Hypothalamus (tissue), 51 donors: ENCODE results near the gene WDFY3.
"Not testable (repeated sequence)": the region's sequence is repeated elsewhere in the genome, so short reads cannot be mapped to it uniquely, and the experiment has no call there.

Experiments used
- DNase-seq, 51 donors: peaks; one replicate each; lab custom pipeline; 2025; lab: John Stamatoyannopoulos, UW

WDFY3 gene

DNA sequence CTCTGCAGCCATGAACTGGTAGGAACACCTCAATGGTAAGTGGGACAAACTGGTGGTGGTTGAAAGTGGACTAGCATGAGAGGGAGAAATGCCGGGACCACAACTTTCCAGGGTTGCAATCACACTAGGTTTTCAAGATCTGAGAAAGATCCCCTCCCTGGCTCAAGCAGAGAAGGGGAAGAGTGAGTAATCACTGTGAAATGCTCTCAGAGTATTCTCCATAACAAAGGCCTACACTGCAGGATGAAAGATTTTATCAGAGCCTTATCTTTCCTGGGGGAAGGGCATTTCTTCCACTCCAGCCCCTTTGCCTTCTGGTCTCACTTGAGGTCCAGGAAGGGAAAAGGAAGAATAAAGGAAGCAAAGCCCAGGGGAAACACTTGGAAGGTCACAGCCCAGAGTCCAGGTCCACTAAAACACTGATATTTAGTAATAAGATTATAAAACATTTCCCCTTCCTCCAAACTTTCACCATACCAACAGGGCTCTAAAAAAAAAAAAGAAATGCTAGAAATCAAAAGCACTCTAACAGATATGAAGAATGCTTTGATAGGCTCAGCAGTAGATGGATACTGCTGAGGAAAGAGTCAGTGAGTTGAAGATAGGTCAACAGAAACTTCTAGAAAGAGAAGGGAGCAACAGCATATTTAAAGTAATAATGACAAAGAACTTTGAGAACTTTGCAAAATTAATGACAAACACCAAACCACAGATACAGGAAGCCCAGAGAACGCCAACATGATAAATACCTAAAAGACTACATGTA is 95.9 kb downstream of the WDFY3 start:
- no peak for DNase-seq

DNA sequence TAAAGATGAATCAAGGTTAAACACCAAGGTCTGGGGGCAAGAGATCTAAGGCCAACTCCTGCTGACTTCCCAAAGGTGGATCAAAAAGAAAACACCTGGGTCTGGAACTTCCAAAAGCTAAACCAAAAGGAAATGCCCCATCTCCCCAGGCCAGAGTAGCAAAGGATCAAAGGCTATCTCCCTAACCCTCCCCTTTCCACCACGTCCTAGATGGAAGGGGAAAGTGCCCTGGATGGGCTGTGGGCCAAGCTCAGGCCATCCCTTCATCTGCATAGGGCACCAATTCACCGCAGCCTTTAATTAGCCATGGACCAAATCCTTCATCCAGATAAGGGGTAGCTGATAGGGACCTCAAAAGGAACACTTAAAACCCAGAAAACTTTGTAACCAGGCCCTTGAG is 100.2 kb downstream of the WDFY3 start:
- no peak for DNase-seq

- no peak for DNase-seq
Measured at GRCh38 chr4:84865600-84865999, 100.9 kb downstream of the WDFY3 start.

DNA sequence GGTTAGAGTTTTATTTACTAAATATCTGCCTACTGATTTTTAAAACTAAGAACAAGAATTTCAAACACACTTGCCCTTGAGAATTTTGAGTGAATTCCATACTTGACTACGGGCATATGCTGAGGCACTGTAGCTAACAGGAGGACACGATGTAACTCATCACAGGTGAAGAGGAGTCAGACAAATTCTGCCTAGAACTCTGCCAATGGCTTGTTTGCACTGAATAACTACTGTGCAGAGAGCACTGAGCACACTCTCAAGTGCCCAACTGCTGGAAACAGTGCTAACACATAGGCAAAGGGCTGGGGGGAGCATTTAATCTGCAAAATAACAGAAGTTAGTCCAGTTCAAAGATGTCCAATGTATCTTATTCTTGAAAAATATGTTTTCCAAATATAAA is 104.4 kb downstream of the WDFY3 start:
- DNase-seq = no peak

GRCh38 chr4:84857296-84857695 is 109.2 kb downstream of the WDFY3 start:
- DNase-seq = no peak

DNA sequence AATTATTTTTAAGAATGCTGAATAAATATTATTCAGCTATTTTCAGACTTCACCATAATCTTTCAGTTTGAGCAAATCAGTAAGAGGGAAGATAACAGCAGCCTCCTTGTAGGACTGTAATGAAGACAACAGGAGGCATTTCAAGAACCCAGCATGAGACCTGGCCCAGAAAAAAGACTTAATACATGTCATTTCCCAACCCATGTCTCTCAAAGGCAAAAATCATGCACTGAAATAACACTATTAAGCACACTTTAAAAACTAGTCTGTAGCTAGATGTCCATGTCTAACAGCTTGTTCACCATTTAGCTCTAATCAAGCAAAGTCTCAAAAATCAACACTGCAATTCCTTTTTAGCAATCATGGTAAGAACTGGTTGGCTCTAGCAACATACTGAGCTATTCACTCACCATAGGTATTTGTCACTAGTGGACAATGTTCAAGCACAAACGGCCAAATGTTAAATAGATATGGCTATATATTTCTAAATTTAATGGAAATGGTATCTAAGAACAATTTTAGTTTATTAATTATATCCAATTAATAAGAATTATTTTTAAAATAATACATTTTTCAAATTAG is 109.9 kb downstream of the WDFY3 start:
- peak in 1 of 51 donors; percentile 5 for DNase-seq

DNA sequence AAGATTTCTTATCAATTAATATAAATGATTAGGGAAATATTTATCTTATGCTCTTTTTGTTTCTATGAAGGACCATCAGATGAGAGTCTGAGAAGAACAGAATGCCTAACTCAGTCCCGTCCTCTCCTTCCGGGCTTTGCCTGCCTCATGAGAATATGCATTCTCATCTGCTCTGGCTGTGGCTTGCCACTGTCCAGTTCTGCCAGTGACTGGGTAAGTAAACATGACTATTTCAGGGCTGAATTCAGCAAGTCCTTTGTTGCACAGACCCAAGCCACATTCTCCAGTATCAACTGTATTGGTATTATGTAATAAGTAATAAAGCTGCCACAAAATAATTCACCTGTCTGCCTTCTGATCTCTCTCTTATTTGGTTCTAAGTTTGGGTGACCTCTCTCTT is 110.7 kb downstream of the WDFY3 start:
- DNase-seq = peak in 32 of 51 donors; percentile 1 to 76 (median 28)

- peak in 10 of 51 donors; percentile 1 to 46 (median 16) for DNase-seq
Measured at GRCh38 chr4:84852081-84852480, 114.4 kb downstream of the WDFY3 start.

DNA sequence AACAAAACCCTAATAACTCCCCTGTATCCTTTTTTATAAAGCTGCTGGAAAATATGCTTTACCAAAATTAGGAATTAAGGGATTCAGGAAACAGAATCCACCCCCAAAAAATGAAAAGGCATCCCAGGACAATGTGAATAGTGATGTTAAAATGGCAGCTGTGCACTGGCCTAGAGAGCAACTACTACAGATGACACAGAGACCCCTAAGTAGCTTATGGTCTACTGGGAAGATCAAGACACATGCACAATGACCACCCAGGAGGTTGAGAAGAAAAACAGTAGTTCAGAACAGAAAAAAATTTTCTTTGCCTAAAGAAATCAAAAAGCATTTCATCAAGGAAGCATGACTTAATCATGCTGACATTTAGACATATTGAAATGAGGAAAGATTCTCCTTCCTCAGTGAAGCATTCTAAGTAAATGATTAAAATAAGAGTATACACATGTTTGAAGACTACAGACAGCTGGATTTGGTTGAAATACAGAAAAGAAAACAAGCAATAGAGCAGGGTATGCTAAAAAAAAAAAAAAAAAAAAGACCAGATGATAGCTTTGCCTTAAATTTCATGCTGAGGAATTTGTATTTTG is 117.3 kb downstream of the WDFY3 start:
- no peak for DNase-seq

- DNase-seq = no peak
Measured at GRCh38 chr4:84848432-84848831, 118.1 kb downstream of the WDFY3 start.

- DNase-seq = no peak
Measured at GRCh38 chr4:84847978-84848377, 118.5 kb downstream of the WDFY3 start.

DNA sequence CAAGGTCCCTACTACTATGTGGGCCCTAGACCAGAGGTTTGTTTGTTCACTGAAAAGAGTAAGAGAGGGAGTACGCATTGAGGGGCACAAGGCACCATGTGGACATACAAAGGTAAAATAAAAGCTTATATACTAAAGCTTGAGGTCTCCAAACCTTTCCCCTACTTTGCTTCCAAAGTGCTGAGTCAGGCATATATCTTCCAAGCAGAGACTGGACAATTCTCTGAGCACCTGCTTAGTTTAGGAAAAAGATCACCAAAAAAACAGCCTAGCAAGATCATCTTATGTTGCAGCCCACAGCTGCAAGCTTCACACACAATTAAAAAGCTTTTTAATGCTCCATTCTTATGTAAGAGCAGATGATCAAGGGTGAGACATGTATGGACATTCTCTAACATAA is 119.5 kb downstream of the WDFY3 start:
- no peak for DNase-seq

DNA sequence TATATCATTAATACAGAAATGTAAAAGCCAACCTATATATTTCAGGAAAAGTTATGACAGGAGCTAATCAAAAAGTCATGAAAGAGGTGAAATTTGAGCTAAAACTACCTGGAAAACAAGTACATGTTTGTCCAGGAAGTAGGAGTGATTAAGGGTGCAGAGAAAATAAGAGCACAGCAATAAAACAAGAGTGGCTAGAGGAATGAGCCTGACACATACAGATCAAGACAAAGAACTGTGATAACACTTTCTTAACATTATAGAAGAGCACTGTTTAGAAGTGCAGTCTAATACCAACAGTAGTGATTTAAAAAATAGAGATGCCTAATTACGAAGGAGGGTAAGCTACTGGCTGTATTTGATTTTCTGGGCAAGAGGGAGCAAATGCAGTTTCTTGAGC is 125.1 kb downstream of the WDFY3 start:
- no peak for DNase-seq

GRCh38 chr4:84837751-84838150 is 128.7 kb downstream of the WDFY3 start:
- no peak for DNase-seq

GRCh38 chr4:84829633-84830032 is 136.9 kb downstream of the WDFY3 start:
- not testable (repeated sequence) for DNase-seq

DNA sequence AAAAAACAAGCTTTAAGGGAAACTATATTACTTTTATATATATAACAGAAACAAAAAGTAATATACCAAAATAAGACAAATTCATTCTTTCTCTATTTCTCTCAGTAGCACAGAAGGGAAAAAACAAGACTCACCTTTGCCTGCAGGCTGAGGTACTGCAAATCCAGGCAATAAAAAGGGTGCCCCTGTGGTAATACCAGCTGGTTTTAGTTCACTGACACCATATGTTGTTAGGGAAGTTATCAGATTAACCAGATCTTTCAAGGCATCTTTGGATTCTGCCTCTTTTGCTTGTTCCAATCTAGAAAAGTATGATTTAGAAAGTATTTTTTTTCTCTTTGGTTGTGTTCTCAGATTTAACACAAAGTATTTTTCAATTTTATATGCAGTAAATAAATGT is 139.8 kb downstream of the WDFY3 start:
- no peak for DNase-seq

- DNase-seq = no peak
Measured at GRCh38 chr4:84825701-84826341, 140.7 kb downstream of the WDFY3 start.

DNA sequence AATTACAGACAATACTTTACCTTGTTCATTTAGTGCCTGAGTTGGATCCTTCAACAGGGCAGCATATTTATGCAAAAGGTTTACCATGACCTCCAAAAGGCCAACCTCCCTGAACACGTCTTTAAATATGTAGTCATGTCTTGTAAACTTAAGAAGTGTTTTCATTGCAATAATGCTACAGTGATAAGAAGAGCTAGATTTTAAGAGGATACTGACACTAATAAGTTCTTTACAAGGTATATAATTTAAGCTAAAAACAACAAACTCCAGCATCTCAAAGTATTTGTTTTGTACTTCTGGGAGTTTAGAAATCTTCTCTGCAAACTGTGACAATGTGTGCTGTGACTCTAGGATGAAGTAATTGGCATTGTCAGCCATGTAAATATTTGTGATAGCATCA is 145.4 kb downstream of the WDFY3 start:
- DNase-seq = no peak

DNA sequence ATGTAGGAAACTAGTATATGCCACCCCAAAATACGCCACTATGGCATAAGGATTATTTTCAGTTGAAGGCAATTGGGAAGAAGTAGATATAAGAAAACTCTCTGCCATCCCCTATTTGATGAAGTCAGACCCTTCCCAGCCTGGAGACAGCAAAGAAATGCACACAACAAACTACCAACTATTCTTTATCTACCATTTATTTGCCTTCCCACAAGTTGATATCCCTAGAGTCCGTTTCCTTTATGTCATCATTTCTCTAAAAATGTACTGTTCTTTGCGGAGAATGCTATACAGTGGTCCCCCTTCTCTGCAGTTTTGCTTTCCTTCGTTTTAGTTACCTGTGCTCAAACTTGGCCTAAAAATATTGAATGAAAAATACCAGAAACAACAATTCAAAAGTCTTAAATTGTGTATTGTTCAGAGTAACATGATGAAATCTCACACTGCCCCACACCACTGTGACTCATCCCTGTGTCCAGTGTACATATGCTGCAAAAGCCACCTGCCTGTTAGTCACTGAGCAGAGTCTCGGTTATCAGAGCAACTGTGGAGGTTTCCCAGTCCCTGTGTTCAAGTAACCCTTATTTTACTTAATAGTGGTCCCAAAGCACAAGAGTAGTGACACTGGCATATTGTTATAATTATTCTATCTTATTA is 152.3 kb downstream of the WDFY3 start:
- peak in 4 of 51 donors; percentile 9 to 56 (median 22) for DNase-seq

- DNase-seq = peak in 14 of 51 donors; percentile 3 to 58 (median 21)
Measured at GRCh38 chr4:84809946-84810345, 156.5 kb downstream of the WDFY3 start.

- no peak for DNase-seq
Measured at GRCh38 chr4:84808332-84808731, 158.2 kb downstream of the WDFY3 start.
